OCI-LY7 (cell line): ENCODE data around the gene SLC43A1.

ENCODE experiments used
- EZH2phosphoT487 ChIP-seq: fragments of 200-600 bp; sonication (generic); IDR thresholded peaks from 2 replicates; pipeline ENCODE4 v1.6.1; 2018; ENCODE audit warnings: low read depth, borderline replicate concordance, mild to moderate bottlenecking, mixed run types, antibody characterized with exemption, low read length, moderate library complexity, mixed read lengths
- TF ChIP-seq, protein P1 (sequence below): fragments of 200-600 bp; sonication (generic); conservative IDR thresholded peaks from 2 replicates; pipeline ENCODE4 v1.5.1; 2014; ENCODE audit warnings: mild to moderate bottlenecking, antibody characterized with exemption, low read length, moderate library complexity, mixed read lengths

DNA sequence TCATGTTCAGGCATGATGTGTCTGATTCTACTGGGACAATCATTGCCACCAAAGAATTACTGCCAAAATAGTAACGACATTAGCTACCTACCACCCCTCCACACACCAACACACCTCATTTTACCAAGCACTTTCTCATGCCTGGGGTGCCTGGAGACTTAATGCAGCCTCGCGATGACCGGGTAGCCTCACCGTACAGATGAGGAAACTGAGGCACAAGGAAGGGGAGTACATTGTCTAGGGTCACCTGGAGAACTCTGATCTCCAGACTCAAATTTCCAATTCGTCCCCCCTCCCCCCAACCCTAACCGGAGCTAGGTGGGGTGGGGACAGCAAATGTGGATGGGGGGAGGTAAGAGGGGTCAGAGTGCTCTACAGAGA is 57.9 kb downstream of the SLC43A1 start:
- TF ChIP-seq, protein P1, sequence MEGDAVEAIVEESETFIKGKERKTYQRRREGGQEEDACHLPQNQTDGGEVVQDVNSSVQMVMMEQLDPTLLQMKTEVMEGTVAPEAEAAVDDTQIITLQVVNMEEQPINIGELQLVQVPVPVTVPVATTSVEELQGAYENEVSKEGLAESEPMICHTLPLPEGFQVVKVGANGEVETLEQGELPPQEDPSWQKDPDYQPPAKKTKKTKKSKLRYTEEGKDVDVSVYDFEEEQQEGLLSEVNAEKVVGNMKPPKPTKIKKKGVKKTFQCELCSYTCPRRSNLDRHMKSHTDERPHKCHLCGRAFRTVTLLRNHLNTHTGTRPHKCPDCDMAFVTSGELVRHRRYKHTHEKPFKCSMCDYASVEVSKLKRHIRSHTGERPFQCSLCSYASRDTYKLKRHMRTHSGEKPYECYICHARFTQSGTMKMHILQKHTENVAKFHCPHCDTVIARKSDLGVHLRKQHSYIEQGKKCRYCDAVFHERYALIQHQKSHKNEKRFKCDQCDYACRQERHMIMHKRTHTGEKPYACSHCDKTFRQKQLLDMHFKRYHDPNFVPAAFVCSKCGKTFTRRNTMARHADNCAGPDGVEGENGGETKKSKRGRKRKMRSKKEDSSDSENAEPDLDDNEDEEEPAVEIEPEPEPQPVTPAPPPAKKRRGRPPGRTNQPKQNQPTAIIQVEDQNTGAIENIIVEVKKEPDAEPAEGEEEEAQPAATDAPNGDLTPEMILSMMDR = peak; percentile 57
- TF ChIP-seq EZH2phosphoT487 = no peak
